NCI-H2081 treated with DMSO at 0.1 percent for 48 hours (cell line): Measurements from ENCODE around the gene GPR32.
"Not testable (repeated sequence)": the region's sequence is repeated elsewhere in the genome, so short reads cannot be mapped to it uniquely, and the experiment has no call there.

Source experiments
- DNase-seq: peaks from one replicate; lab custom pipeline; 2025; lab: John Stamatoyannopoulos, UW

Gene GPR32

DNA sequence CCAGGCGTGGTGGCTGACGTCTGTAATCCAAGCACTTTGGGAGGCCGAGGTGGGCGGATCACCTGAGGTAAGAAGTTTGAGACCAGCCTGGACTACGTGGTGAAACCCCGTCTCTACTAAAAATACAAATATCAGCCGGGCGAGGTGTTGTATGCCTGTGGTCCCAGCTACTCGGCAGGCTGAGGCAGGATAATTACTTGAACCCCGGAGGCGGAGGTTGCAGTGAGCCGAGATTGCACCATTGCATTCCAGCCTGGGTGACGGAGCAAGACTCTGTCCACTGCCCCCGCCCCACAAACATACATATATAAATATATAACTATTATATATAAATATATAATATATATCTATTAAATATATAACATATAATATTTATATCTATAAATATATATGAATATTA, 23.1 kb upstream of the GPR32 start:
- DNase-seq: not testable (repeated sequence)

DNA sequence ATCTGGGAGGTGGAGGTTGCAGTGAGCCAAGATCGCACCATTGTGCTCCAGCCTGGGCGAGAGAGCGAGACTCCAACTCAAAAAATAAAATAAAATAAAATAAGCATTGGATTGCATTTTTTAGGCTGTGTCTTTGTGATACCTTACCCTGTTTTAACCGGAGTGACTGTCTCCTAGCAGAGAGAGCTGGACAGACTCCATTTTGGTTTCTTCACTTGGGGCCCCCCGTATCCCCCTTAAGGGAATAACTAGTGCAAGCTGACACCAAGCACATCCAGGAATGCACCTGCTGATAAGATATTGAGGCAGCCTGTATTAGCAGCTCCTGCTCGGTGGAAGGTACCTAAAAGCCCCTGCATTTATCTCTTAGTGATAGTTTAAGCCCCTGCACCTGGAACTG, 20.8 kb upstream of the GPR32 start:
- no peak for DNase-seq

- DNase-seq: no peak
Observed at GRCh38 chr19:50750010-50750409, 20.3 kb upstream of the GPR32 start.

GRCh38 chr19:50753879-50754278, 16.4 kb upstream of the GPR32 start:
- DNase-seq: no peak

DNA sequence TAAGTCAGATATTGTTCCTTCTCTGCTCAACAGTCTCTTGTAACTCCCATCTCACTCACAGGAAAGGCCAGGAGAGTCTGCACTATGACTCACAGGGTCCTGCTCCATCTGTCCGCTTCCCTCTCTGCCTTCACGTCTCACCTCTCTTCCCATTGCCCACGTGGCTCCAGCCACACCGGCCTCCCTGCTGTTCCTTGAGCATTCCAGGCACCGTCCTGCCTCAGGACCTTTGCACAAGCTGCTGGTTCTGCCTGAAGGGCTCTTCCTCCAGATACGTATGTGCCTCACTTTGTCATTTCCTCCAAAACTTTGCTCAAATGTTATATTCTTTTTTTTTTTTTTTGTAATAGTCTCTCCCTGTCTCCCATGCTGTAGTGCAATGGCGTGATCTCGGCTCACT, 14.0 kb upstream of the GPR32 start:
- not testable (repeated sequence) for DNase-seq

- DNase-seq: not testable (repeated sequence)
Observed at GRCh38 chr19:50757624-50758023, 12.6 kb upstream of the GPR32 start.

- DNase-seq: not testable (repeated sequence)
Observed at GRCh38 chr19:50759076-50759475, 11.2 kb upstream of the GPR32 start.

GRCh38 chr19:50759886-50760285, 10.4 kb upstream of the GPR32 start:
- no peak for DNase-seq

DNA sequence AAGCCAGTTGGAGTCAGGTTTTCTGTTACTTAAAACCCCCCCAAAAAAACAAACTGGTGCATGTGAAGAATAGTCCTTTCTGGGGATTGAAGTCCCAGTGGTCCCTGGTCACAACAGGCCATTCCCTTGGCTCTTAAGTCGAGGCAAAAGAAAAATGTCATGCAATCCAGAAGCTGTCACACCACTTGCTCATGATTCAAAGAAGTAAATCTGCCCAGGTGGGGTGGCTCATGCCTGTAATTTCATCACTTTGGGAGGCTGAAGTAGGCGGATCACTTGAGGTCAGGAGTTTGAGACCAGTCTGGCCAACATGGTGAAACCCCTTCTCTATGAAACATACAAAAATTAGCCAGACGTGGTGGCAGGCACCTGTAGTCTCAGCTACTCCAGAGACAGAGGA, 8.8 kb upstream of the GPR32 start:
- not testable (repeated sequence) for DNase-seq

GRCh38 chr19:50763521-50763920, 6.7 kb upstream of the GPR32 start:
- not testable (repeated sequence) for DNase-seq

DNA sequence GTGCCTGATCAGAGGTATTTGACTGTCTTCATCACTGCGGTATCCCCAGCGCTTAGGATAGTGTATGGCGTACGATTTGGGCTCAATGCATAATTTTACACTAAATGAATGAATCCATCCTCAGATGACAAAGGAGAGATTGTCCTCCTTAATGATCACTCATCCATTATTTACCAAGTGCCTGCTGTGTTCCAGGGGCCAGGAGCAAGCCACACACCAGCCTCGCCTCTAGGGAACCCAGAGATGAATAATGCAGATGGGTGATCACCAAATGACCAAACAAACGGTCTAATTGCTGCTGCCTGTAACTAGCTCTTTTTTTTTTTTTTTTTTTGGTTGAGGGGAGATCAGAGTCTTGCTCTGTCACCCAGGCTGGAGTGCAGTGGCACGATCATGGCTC, 5.9 kb upstream of the GPR32 start:
- DNase-seq: no peak

- DNase-seq: not testable (repeated sequence)
Observed at GRCh38 chr19:50766746-50767145, 3.5 kb upstream of the GPR32 start.

DNA sequence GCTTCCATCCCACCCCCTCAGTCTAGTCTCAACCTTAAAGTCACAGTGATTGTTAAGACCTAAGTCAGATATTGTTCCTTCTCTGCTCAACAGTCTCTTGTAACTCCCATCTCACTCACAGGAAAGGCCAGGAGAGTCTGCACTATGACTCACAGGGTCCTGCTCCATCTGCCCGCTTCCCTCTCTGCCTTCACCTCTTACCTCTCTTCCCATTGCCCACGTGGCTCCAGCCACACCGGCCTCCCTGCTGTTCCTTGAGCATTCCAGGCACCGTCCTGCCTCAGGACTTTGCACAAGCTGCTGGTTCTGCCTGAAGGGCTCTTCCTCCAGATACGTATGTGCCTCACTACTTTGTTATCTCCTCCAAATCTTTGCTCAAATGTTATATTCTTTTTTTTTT, 3.0 kb upstream of the GPR32 start:
- not testable (repeated sequence) for DNase-seq

- DNase-seq: no peak
Observed at GRCh38 chr19:50768277-50768676, 2.0 kb upstream of the GPR32 start.

GRCh38 chr19:50770888-50771287, 624 bp downstream of the GPR32 start:
- no peak for DNase-seq

GRCh38 chr19:50772476-50772875, 2.2 kb downstream of the GPR32 start:
- DNase-seq: no peak

GRCh38 chr19:50772912-50773311, 2.6 kb downstream of the GPR32 start:
- DNase-seq: not testable (repeated sequence)

DNA sequence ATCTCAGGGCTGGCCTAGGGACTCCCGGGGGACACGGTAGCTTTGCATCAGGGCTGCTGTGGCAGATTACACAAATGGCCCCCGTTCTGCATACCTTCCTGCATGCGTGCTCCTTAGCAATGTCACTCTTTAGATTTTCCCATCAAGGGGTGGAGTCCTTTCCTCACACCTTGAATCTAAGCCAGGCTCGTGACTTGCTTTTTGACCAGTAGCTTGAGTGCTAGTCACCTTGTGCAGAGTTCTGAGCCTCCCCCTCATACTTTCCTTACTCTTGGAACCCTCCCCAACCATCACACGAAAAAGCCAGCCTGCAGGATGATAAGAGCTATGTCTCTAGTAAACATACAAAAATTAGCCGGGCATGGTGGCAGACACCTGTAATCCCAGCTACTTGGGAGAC, 3.2 kb downstream of the GPR32 start:
- DNase-seq: not testable (repeated sequence)

DNA sequence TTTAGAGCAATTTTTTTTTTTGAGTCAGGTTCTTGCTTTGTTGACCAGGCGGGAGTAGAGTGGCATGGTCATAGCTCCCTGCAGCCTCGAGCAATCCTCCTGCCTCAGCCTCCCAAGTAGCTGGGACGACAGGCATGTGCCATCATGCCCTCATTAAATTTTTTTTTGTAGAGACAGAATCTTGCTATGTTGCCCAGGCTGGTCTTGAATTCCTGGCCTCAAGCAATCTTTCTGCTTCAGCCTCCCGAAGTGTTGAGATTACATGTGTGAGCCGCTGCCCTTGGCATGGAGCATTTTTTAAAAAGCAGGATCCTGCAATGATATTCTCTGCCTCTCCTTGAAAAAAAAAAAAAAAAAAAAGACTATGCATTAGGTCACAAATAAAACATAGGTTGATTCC, 5.9 kb downstream of the GPR32 start:
- no peak for DNase-seq

GRCh38 chr19:50777261-50777660, 7.0 kb downstream of the GPR32 start:
- DNase-seq: no peak

DNA sequence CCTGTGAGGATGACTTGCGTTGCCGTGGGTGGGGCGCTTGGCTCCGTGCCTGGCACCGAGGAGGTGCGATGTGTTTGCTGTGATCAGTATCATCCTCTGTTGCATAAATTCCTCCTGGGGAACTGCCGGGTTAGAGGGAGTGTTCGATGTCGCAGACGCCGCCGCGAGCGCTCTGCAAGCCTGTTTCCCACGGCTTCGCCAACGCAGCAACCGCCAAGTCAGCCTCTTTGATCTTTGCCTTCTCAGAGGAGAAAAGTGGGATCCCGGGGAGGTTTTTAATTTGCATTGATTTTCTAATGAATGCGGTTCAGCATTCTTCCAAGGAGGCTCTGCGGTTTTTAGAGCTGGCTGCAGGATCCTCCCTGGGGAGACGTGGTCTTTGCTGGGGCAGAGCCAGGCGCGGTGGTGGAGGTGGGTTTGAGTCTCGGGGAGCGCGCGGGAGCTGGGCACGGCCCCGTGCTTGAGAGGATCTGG, 7.6 kb downstream of the GPR32 start:
- DNase-seq: no peak

DNA sequence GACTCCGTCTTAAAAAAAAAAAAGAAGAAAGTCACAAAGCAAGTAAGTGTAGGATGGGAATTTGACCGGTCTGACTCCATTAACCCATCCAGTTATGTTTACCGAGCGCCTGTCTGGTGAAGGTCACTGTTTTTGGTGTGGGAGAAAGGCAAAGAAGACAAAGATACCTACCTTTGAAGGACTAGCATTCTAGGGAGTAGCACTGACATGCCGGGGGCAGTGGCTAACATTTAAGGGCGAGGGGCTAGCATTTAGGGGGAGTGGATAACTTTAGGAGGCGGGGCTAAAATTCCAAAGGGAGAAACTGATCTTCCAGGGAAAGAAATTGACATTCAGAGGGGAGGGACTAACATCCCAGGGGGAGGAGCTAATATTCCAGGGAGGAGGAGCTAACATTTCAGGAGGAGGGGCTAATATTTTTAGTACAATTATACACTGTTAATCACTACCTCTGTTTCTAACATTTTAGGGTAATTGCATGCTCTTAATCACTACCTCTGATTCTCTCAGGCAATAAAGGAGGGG, 8.7 kb downstream of the GPR32 start:
- DNase-seq: no peak

- DNase-seq: no peak
Observed at GRCh38 chr19:50779504-50780457, 9.5 kb downstream of the GPR32 start.
